GM21423 (cell line): ENCODE results near the gene PAOX.
A peak's percentile ranks its signal among the peaks of the same experiment; 100 is the strongest.

Experiments
- ATAC-seq: cut with Tn5 transposase; IDR thresholded peaks from one replicate; pipeline ENCODE4 v1.9.1; 2021; ENCODE audit warnings: mild to moderate bottlenecking, moderate library complexity; ENCODE audit not compliant: unreplicated experiment

Gene PAOX

GRCh38 chr10:133349577-133350011 lies 29.5 kb upstream of the PAOX start:
- ATAC-seq = no peak

GRCh38 chr10:133350283-133350949 lies 28.6 kb upstream of the PAOX start:
- ATAC-seq = no peak

- ATAC-seq = no peak
Measured at GRCh38 chr10:133350950-133351329, 28.1 kb upstream of the PAOX start.

- ATAC-seq = no peak
Measured at GRCh38 chr10:133351408-133352318, 27.4 kb upstream of the PAOX start.

- no peak for ATAC-seq
Measured at GRCh38 chr10:133353202-133353959, 25.7 kb upstream of the PAOX start.

GRCh38 chr10:133353988-133354605 lies 25.0 kb upstream of the PAOX start:
- ATAC-seq = no peak

- no peak for ATAC-seq
Measured at GRCh38 chr10:133354672-133355240, 24.3 kb upstream of the PAOX start.

GRCh38 chr10:133355266-133355665 lies 23.8 kb upstream of the PAOX start:
- ATAC-seq = no peak

GRCh38 chr10:133355991-133356390 lies 23.1 kb upstream of the PAOX start:
- ATAC-seq = no peak

- no peak for ATAC-seq
Measured at GRCh38 chr10:133356549-133357284, 22.3 kb upstream of the PAOX start.

GRCh38 chr10:133357285-133358161 lies 21.5 kb upstream of the PAOX start, which contains the start of gene FUOM:
Gene FUOM, minus strand, starts transcription at chr10:133358019. Its CDS starts 12 bp downstream, at chr10:133358007.
- ATAC-seq = peak; percentile 70

- no peak for ATAC-seq
Measured at GRCh38 chr10:133358162-133358924, 20.7 kb upstream of the PAOX start.

- no peak for ATAC-seq
Measured at GRCh38 chr10:133358925-133359310, 20.1 kb upstream of the PAOX start.

- no peak for ATAC-seq
Measured at GRCh38 chr10:133359554-133359971, 19.5 kb upstream of the PAOX start.

GRCh38 chr10:133359972-133360610 lies 19.0 kb upstream of the PAOX start:
- no peak for ATAC-seq

- no peak for ATAC-seq
Measured at GRCh38 chr10:133361227-133361626, 17.8 kb upstream of the PAOX start.

- ATAC-seq = no peak
Measured at GRCh38 chr10:133361773-133362441, 17.2 kb upstream of the PAOX start.
